CD4-positive, alpha-beta T cell treated with Interferon alpha-2 for 1 hour (primary cell): ENCODE data around the gene SLC29A1.

ENCODE experiments used
- DNase-seq, 2 donors: peaks; one replicate each; pipeline ENCODE4 v3.0.0-alpha.2; 2020 to 2022

Gene SLC29A1

GRCh38 chr6:44237813-44238433 is 14.5 kb downstream of the SLC29A1 start:
- DNase-seq, result peak; percentile 76 to 84

GRCh38 chr6:44238687-44239350 is 15.4 kb downstream of the SLC29A1 start:
- DNase-seq, result no peak

GRCh38 chr6:44243345-44243744 is 19.9 kb downstream of the SLC29A1 start:
- DNase-seq, result no peak

- no peak for DNase-seq
Observed at GRCh38 chr6:44245391-44245911, 22.1 kb downstream of the SLC29A1 start.

GRCh38 chr6:44245912-44246662 is 22.7 kb downstream of the SLC29A1 start:
- DNase-seq, result peak; percentile 85 to 89

GRCh38 chr6:44246663-44247337 is 23.4 kb downstream of the SLC29A1 start, which contains the start of gene HSP90AB1:
Gene HSP90AB1, plus strand, starts transcription at chr6:44247101. Its CDS starts 1,529 bp downstream, at chr6:44248630.
- peak; percentile 98 to 99 for DNase-seq

- DNase-seq, result peak; percentile 84 to 90
Observed at GRCh38 chr6:44247338-44248302, 24.2 kb downstream of the SLC29A1 start.

- no peak for DNase-seq
Observed at GRCh38 chr6:44248579-44248978, 25.2 kb downstream of the SLC29A1 start.

- DNase-seq, result no peak
Observed at GRCh38 chr6:44249082-44249748, 25.8 kb downstream of the SLC29A1 start.

GRCh38 chr6:44250067-44250717 is 26.8 kb downstream of the SLC29A1 start:
- DNase-seq, result no peak

- DNase-seq, result no peak
Observed at GRCh38 chr6:44250718-44251123, 27.3 kb downstream of the SLC29A1 start.

- no peak for DNase-seq
Observed at GRCh38 chr6:44251576-44252524, 28.5 kb downstream of the SLC29A1 start.

- peak; percentile 63 to 75 for DNase-seq
Observed at GRCh38 chr6:44253307-44254101, 30.1 kb downstream of the SLC29A1 start.

GRCh38 chr6:44254191-44255104 is 31.1 kb downstream of the SLC29A1 start:
- DNase-seq, result no peak

GRCh38 chr6:44255105-44255808 is 31.9 kb downstream of the SLC29A1 start:
- no peak for DNase-seq

GRCh38 chr6:44255871-44256774 is 32.7 kb downstream of the SLC29A1 start:
- no peak for DNase-seq
